ENCODE results near the gene SEZ6L2.

The SEZ6L2 gene

DNA sequence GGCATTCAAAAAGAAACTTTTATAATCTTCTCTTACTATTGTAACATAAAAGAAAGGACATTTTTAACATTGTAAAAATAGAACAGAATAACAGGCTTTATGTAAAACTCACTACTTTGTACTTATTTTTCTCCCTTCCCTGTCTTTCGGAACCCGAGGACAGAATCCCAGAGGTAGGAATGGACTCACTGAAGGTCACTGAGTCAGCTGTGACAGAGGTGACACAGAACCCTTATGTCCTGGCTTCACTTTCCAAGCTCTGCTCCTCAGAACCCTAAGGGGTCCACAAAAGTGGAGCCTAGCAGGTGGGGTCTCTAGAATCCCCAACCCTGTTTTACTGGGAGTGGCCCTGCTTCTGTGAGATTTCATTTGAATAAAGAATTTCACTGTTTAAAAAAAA, 23.0 kb upstream of the SEZ6L2 start:
- DNase-seq (ENCODE audit: extremely low read depth, insufficient read length): no peak
- no peaks in the 10 kb centered on the region for H3K27me3 ChIP-seq (replicated peaks; ENCODE audit: control insufficient read depth, insufficient read depth, low read length)
- no peaks in the 10 kb centered on the region; the same call in 1 of the 2 replicates for H3K36me3 ChIP-seq (ENCODE audit: control insufficient read depth, insufficient read depth, low read length)
- TF ChIP-seq, protein P1, sequence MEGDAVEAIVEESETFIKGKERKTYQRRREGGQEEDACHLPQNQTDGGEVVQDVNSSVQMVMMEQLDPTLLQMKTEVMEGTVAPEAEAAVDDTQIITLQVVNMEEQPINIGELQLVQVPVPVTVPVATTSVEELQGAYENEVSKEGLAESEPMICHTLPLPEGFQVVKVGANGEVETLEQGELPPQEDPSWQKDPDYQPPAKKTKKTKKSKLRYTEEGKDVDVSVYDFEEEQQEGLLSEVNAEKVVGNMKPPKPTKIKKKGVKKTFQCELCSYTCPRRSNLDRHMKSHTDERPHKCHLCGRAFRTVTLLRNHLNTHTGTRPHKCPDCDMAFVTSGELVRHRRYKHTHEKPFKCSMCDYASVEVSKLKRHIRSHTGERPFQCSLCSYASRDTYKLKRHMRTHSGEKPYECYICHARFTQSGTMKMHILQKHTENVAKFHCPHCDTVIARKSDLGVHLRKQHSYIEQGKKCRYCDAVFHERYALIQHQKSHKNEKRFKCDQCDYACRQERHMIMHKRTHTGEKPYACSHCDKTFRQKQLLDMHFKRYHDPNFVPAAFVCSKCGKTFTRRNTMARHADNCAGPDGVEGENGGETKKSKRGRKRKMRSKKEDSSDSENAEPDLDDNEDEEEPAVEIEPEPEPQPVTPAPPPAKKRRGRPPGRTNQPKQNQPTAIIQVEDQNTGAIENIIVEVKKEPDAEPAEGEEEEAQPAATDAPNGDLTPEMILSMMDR (IDR thresholded peaks at IDR 0.05; ENCODE audit: insufficient read depth, low read length, poor library complexity, severe bottlenecking): no peak
- no peak overlapping the region for H3K4me3 ChIP-seq (replicated peaks; ENCODE audit: low read depth, low read length)

GRCh38 chr16:29921034-29921385, 21.7 kb upstream of the SEZ6L2 start:
- TF ChIP-seq, protein P1 (IDR thresholded peaks at IDR 0.05; ENCODE audit: insufficient read depth, low read length, poor library complexity, severe bottlenecking): no peak
- Histone ChIP-seq H3K4me3 (replicated peaks; ENCODE audit: low read depth, low read length) (no peak overlapping the region), H3K27me3 (replicated peaks; ENCODE audit: control insufficient read depth, insufficient read depth, low read length) (no peaks in the 10 kb centered on the region), H3K36me3 (ENCODE audit: control insufficient read depth, insufficient read depth, low read length) (peaks cover 4% of the 10 kb centered on the region)
- no peak for DNase-seq (ENCODE audit: extremely low read depth, insufficient read length)

DNA sequence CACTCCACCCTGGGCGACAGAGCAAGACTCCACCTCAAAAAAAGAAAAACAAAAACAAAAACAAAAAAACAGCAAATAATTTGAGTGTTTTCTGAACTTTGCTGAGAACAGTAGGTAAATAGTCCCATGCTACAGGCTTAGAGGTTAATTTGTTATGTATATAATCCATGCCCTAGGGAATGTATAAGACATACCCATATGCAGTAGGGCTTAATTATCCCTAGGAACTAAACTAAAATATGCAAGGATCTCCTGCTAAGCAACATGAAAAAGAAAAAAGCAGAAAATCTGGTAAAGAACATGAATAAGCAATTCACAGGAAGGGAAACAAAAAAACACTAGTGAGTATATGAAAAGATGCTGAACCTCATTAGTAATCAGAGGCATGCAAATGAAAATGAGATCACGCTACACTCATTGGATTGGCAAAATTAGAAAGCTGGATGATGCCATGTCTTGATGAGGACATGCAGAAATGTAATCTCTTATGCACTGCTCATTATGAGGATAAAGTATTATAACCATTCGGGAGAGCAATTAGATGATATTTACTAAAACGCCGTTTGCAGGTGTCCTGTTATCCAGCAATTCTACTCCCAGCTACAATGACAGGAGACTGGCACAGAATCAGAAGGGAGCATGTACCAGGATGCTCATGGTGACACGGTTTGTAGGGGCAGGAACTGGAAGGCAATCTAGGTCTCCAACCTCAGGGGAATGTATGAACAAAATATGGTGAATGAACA, 21.1 kb upstream of the SEZ6L2 start:
- DNase-seq (ENCODE audit: extremely low read depth, insufficient read length): no peak
- H3K36me3 ChIP-seq (ENCODE audit: control insufficient read depth, insufficient read depth, low read length): peaks cover 4% of the 10 kb centered on the region
- no peaks in the 10 kb centered on the region for H3K27me3 ChIP-seq (replicated peaks; ENCODE audit: control insufficient read depth, insufficient read depth, low read length)
- H3K4me3 ChIP-seq (replicated peaks; ENCODE audit: low read depth, low read length): no peak overlapping the region
- TF ChIP-seq, protein P1 (IDR thresholded peaks at IDR 0.05; ENCODE audit: insufficient read depth, low read length, poor library complexity, severe bottlenecking): no peak

DNA sequence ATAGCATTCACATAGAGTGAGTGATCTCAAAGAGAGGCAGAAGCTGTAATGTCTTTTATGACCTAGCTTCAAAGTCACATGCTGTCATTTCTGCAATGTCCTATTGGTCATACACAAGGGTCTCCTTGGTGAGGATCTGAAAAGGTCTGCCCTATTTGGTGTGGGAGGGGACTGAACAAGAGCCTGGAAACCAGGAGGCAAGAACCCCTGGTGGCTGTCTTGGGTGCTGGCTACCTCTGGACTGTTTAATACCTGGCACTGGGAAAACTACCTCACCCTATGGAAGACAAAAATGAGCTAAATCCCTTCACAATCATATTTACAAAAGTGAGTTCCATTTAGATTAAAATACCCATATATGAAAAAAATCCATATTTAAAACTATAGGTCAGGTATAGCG, 17.6 kb upstream of the SEZ6L2 start:
- Histone ChIP-seq H3K4me3 (replicated peaks; ENCODE audit: low read depth, low read length) (no peak overlapping the region), H3K27me3 (replicated peaks; ENCODE audit: control insufficient read depth, insufficient read depth, low read length) (no peaks in the 10 kb centered on the region), H3K36me3 (ENCODE audit: control insufficient read depth, insufficient read depth, low read length) (peaks cover 4% of the 10 kb centered on the region)
- TF ChIP-seq, protein P1 (IDR thresholded peaks at IDR 0.05; ENCODE audit: insufficient read depth, low read length, poor library complexity, severe bottlenecking): no peak
- DNase-seq (ENCODE audit: extremely low read depth, insufficient read length): no peak

- Histone ChIP-seq H3K36me3 (ENCODE audit: control insufficient read depth, insufficient read depth, low read length) (peaks cover 4% of the 10 kb centered on the region), H3K4me3 (replicated peaks; ENCODE audit: low read depth, low read length) (no peak overlapping the region), H3K27me3 (replicated peaks; ENCODE audit: control insufficient read depth, insufficient read depth, low read length) (no peaks in the 10 kb centered on the region)
- DNase-seq (ENCODE audit: extremely low read depth, insufficient read length): no peak
- TF ChIP-seq, protein P1 (IDR thresholded peaks at IDR 0.05; ENCODE audit: insufficient read depth, low read length, poor library complexity, severe bottlenecking): no peak
Measured at GRCh38 chr16:29915590-29916247, 16.4 kb upstream of the SEZ6L2 start.

All from GM06990 (cell line).